Stimulated activated naive CD4-positive, alpha-beta T cell treated with Interleukin-2 at 50 U/mL for 16 hours (primary cell): ENCODE measurements around the gene DIP2C.
"Not testable (repeated sequence)": the region's sequence is repeated elsewhere in the genome, so short reads cannot be mapped to it uniquely, and the experiment has no call there.

ENCODE experiments used
- DNase-seq: peaks from one replicate; lab custom pipeline; 2025; lab: John Stamatoyannopoulos, UW

DIP2C gene

DNA sequence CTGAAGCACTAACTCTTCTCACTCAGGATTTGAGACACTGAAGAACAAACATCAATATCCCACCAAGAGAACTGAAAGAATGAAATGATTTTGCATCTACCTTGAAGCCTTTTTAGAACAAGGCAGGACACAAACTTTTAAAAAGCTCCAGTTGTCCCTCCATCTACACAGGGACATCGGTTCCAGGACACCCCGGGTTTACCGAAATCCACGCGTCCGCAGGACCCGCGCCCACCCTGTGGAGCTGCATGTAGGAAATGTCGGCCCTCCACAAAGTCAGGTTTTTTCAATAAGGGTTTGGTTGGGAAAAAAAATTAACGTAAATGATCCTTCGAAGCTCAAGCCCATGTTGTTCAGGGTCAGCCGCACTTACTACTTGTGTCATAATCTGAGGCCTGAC, 94.0 kb downstream of the DIP2C start:
- no peak for DNase-seq

DNA sequence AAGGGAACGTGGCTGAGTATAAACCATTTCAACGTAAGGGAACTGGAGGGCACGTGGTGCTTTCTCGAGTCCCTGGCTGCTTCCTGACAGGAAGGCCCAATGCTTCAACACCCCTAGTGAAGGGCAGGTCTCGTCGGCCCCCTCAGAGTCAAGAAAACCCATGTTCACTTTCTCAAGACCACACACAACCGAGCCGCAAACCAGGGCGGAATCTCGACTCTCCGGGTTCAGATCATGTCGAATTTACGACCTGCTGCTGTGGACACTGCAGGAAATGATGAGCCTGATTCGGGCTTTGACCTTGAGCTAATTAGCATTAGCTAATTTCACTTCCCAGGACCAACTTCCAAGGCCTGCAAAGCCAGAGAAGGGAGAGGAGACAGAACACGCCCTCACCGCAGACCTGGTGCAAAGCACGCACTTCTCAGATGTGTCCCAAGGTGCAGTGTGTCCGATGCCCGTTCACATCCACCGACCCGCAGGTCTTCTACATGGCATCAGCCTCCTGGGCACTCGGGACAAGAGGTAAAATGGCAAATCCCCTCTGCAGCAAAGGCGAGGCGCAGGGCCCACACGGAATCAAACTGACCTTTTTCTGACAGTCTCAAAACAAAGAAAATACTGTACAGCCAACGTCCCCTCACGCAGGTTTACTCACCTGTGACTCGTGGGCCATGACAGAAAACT, 94.7 kb downstream of the DIP2C start:
- no peak for DNase-seq

DNA sequence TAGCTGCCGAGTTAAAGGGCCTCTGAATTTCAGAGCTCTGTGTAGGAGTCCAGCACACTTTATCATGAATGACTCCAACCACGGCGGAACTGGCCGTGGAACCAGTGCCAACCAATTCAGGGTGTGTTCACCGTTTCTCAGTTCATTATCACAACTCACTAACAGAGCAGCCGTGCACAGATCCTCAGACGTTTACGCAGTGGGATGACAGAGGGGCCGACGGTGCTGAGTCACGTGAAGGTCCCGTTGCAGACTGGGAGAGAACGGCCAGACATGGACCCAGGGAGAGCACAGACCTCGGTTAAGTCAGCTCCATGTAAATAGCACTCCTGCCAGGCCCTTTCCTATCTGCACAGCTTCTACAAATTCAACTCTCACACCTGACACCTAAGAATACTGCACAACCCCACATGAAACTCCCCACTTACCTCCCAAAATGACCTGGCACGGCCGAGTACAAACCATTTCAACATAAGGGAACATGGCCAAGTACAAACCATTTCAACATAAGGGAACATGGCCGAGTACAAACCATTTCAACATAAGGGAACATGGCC, 95.5 kb downstream of the DIP2C start:
- DNase-seq, result no peak

DNA sequence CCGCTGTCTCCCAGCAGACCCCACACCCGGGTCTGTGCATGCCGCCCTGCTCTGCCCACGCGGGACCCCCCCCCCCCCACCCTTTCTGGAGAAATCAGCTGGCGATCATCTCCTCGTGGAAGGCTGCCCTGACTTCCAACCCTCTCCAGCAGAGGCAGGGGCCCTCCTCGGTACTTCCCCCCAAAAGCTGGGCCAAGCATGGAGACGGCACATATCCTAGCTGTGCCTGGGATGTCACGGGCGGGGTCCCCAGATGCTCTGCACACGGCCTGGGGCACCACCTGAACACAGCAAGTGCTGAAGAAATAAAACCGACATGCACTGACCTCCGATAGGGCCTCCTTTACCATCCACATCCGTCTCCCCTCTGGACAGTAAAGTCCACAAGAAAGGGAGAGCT, 96.0 kb downstream of the DIP2C start:
- no peak for DNase-seq

DNA sequence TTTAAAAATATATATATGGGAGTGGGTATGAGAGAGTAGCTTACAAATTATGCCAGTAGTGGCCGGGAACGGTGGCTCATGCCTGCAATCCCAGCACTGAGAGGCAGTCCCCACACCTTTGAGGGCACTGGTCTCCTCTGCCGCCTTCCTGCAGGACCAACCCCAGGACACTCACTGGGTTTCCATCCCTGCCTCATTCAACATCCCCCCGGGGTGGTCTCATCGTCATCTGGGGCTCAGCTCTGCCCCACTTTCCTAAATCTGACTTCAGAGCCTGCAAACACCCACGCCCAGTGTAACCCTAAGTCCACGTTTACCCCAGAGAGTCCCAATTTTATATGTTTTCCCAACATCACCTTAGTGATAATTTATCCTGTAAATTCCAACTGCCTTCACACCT, 96.5 kb downstream of the DIP2C start:
- no peak for DNase-seq

DNA sequence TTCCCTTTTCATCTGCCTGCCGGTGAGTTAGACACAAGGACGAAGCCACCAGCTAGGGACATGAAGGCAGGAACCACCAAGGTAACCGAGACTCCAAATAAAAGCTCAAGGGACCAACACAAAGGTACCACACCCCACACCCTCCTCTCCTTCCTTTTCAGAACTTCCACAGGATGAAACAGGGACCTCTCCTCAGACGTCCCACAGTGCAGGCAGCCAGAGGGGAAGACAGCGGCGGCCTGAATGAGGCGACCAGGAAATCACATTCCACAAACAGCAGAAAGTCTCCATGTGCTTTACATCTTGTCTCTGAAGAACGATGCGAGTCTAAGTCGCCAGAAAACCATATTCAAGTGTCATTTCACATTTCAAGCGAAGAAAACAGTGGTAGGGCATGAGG, 97.8 kb downstream of the DIP2C start:
- no peak for DNase-seq

DNA sequence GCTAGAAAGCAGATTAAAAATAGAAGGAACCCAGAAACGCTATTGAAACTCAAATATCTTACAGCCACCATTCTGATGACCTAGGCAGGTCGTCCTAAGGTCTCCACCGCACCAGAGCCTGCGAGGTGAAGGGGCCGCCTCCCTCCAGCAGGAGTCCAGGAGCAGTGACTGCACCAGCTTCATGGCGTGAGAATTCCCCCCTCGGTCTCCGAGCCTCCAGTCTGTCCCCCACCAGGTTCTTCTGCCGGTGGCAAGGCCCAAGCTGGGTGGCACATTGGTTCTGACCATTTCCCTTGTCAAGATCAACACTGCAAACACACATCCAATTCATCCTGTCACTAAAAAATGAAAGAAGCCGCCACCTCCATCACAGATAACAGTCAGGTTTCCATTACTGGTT, 98.7 kb downstream of the DIP2C start:
- DNase-seq, result no peak

- DNase-seq, result no peak
These were observed 99.3 kb downstream of the DIP2C start for GRCh38 chr10:589961-590680.

GRCh38 chr10:588246-589165, 101.0 kb downstream of the DIP2C start:
- DNase-seq, result no peak

DNA sequence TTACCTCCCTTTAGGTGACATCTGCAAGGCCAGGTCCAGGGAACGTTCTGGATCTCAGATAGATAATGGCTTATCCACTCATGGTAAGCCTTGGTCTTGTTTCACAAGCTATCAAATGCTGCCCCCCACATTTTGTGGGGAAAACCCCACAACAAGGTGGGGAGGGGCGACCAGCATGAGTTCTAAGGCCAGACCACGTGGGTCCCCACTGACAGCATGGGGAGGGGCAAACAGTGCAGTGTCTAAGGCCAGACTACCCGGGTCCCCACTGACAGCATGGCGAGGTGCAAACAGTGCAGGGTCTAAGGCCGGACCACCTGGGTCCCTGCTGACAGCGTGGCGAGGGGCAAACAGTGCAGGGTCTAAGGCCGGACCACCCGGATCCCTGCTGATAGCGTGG, 102.8 kb downstream of the DIP2C start:
- no peak for DNase-seq

- no peak for DNase-seq
These were observed 103.3 kb downstream of the DIP2C start for GRCh38 chr10:586151-586550.

DNA sequence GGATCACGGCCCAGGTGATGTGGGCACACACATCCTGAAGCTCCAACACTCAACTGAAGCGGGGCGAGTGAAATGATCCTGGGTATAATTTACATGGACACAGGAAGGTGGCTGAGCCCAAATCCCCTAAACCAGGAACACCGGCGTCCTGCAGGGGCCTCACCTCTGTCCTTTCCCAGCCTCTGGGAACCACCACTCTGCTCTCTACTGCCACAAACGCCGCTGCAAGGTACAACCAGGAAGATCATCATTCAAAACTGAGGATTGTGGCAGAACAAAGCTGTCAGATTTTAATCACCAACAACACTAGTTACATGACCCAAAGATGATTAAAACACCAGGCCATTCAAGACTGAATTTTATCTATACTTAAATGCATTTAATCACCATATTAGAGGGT, 104.0 kb downstream of the DIP2C start:
- no peak for DNase-seq

DNA sequence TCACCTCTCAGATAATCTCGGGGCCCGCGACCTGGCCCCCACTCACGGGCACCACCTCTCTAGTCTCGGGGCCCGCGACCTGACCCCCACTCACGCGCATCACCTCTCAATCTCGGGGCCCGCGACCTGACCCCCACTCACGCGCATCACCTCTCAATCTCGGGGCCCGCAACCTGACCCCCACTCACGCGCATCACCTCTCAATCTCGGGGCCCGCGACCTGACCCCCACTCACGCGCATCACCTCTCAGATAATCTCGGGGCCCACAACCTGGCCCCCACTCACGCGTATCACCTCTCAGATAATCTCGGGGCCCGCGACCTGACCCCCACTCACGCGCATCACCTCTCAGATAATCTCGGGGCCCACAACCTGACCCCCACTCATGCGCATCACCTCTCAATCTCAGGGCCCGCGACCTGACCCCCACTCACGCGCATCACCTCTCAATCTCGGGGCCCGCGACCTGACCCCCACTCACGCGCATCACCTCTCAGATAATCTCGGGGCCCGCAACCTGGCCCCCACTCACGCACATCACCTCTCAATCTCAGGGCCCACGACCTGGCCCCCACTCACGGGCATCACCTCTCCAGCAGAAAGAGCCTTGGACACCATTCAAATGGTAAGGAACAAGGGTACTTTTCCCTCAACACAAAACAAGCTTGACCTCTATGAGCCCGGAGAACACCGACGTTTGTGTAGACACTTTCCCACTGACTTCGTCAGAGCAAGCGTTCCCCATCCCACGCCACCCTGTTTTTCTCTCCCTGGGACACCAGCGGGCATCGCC, 104.8 kb downstream of the DIP2C start:
- not testable (repeated sequence) for DNase-seq

DNA sequence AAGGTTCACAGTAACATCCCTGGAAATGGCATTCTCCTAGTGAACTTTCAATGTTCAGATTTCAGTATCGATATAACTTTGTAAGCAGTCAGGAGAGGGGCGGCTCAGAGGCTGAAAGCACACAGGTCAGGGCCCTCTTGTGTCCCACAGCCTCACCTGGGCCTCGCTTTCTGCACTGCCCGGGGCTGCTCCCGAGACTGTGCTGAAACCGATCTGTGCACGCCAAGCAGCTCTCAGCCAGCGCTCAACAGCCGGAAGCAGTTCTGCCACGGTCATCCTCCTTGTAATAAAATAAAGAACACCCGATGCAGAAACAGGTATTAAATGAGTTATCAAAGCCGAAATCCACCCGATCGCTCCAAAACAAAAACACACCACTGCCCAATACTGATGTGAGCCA, 106.0 kb downstream of the DIP2C start:
- DNase-seq, result no peak

- DNase-seq, result no peak
These were observed 107.6 kb downstream of the DIP2C start for GRCh38 chr10:581776-582330.

DNA sequence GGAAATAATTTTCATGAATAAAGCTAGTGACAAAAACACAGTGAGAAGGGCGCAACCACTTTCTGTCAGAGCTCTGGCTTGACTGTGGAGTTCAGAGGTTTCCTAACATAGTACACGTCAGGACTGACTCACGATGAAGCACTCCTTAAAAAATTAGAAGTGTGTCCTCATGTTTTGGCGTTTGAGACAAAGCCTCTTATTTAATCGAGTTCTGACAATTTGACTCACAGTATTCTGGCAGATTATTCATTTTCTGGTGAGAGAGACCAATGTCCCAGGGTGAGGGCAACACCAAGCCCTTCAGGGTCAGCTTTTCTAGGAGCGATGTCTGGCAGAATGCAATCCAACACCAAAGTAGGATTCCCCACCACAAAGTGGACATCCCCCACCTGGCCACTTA, 108.7 kb downstream of the DIP2C start:
- DNase-seq, result no peak

DNA sequence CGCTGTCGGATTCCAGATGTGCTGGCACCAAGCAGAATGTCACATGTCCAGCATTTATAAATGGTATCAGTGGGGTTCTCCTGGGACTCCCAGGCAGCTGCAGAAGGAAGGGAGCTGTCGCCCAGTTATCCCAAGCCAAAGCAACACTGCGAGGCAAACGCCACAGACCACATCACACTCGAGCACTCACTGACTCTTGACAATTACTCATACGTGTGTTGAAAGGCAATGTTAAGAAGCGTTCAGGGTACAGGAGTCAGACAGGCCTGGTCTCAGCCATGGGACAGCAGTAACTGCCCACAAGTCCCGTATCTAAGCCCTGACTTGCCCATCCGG, 113.4 kb downstream of the DIP2C start:
- no peak for DNase-seq

DNA sequence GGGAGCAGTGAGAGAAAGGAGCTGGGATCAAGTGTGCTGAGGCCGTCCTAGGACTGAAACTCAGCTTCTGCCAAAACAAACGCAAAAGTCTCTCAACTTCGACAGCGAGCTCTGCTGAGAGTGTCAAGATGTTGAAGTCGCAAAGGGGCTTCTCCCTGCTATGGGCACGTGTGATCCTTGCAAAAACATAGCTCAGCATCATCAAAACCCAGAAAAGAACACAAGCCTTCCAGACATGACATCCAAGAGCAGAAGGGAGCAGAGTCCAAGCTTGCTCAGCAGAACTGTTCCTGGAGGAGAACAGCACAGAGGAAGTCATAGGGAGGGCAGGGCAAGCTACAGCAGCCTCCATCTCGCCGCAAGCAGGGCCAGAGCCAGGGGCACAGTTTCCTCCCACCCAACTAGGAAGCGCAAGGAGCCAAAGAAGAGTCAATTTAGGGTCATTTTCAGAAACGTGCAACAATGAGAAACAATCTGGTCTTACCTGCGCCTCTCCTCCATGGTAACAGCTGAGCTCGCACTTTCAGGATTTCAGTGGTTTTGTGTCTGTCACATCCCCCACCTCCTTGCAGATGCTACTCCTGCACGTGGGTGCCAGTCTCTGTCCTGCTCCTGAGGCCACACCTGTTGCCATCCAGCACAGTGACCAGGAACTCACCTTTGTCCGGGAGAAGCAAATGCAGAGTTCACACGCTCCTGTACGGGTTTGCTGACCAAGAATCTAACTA, 113.9 kb downstream of the DIP2C start:
- no peak for DNase-seq

DNA sequence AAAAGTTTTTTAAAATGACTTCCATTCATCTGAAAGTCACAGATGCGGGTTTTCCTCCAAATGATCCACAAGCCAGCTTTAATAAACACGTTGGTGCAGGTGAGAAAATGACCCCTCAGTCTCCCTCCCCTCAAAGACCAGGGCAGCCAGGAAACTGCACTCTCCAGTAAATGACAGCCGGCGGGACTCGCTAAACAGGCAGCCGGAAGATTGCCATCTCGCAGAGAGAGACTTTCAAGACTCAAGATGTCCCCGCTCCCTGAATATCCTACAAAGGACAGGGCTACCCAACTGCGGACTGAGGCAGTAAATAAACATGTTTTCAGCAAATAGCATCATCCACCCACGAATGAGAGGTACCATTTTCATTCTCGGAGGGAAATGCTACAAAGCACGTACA, 116.8 kb downstream of the DIP2C start:
- DNase-seq, result no peak

- no peak for DNase-seq
These were observed 117.6 kb downstream of the DIP2C start for GRCh38 chr10:571688-572451.
